NCI-H187 (cell line): ENCODE measurements around the gene PTPRN2.
"Not testable (repeated sequence)": the region's sequence is repeated elsewhere in the genome, so short reads cannot be mapped to it uniquely, and the experiment has no call there.

ENCODE experiments used
- DNase-seq, 2 experiments: peaks; one replicate each; lab custom pipeline; 2025; lab: John Stamatoyannopoulos, UW

The PTPRN2 gene

DNA sequence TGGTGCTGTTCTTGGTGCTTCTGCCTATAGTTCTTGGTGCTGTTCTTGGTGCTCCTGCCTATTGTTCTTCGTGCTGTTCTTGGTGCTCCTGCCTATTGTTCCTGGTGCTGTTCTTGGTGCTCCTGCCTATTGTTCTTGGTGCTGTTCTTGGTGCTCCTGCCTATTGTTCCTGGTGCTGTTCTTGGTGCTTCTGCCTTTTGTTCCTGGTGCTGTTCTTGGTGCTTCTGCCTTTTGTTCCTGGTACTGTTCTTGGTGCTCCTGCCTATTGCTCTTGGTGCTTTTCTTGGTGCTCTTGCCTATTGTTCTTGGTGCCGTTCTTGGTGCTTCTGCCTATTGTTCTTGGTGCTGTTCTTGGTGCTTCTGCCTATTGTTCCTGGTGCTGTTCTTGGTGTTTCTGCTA, 71.1 kb downstream of the PTPRN2 start:
- no peak for DNase-seq

GRCh38 chr7:158512869-158513268, 74.8 kb downstream of the PTPRN2 start:
- no peak for DNase-seq

DNA sequence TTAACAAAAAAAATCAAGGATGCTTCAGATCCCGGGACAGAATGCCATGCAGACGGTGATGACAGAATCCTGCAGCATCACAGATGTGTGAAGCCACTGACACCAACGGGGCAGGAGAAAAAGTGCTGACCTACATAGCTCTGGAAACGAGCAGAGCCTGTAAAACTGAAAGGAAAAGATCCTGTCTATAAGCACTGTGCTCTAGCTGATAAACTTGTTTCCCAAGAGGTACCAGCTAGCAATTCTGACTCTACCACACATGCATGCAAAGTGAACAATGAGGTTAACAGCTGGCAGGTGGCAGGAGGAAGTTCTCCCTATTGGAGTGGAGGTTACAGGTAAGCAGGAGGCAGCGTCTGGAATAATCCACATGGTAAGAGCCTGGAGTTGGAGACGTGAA, 75.6 kb downstream of the PTPRN2 start:
- no peak for DNase-seq

DNA sequence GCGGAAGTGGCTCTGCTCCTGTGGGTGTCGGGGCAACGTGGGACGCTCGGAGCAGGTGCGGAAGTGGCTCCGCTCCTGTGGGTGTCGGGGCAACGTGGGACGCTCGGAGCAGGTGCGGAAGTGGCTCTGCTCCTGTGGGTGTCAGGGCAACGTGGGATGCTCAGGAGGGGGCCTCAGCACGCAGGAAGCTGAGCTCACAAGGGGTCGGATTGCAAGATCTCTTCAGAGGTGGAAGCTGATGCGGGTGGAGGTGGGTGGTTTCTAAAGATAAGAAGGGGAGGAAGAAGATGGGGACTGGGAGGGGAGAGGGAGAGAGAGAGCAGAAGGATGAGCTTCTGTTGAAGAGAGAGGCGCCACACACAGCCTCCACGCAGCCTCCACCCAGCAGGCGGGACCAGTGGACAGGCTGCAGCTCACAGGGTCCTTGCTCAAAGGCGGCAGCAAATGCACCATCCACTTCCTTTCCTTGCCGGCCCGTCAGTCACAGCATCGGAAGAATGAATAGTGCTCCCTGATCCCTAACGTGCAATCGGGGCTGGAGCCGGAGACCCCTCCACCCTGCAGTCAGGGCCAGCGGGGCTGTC, 78.7 kb downstream of the PTPRN2 start:
- DNase-seq: no peak

DNA sequence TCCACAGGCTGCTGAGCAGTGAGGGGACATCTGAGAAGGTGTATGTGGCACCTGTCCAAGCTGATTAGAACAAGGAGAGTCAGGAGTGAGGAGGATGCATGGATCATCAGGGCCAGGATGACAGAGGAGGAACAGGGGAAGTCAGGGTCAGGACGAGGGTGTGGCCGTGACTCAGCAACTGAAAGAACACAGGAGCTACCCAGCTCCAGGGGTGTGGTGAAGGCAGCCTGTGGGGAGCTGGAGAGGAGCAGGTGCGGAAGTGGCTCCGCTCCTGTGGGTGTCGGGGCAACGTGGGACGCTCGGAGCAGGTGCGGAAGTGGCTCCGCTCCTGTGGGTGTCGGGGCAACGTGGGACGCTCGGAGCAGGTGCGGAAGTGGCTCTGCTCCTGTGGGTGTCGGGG, 79.3 kb downstream of the PTPRN2 start:
- peak in 1 of 2 experiments; percentile 9 for DNase-seq

DNA sequence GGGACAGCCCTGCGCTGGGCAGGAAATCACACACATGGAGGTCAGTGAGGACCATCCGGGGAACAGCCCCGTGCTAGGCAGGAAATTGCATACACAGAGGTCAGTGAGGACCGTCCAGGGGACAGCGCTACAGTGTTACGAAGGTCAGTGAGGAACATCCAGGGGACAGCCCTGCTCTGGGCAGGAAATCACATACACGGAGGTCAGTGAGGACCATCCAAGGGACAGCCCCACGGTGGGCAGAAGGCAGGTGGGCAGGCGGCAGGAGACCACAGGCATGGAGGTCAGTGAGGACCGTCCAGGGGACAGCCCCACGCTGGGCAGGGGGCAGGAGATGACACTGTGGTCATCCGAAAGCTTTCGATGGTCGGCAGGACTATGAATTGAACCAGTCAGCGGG, 79.7 kb downstream of the PTPRN2 start:
- DNase-seq: no peak

- not testable (repeated sequence) for DNase-seq
Measured at GRCh38 chr7:158507175-158507574, 80.4 kb downstream of the PTPRN2 start.

GRCh38 chr7:158506626-158507025, 81.0 kb downstream of the PTPRN2 start:
- no peak for DNase-seq

DNA sequence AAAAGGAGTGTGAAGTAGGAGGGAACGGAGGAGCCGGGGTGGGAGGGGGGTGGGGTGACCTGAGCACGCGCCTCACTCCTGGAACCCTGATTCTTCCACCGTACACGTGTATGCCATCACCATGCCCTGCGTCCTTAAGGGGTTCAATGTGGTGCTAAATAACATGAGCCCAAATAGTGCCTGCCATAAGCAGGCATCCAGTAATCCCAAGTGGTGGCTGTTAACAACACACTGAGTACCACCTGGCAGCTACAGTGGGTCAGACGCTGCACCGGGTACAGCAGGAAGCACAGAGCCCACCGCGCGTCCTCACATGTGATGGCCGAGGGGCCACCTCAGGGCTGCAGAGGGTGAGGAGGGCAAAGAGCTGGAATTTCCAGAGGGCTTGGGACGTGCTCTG, 81.9 kb downstream of the PTPRN2 start:
- no peak for DNase-seq

DNA sequence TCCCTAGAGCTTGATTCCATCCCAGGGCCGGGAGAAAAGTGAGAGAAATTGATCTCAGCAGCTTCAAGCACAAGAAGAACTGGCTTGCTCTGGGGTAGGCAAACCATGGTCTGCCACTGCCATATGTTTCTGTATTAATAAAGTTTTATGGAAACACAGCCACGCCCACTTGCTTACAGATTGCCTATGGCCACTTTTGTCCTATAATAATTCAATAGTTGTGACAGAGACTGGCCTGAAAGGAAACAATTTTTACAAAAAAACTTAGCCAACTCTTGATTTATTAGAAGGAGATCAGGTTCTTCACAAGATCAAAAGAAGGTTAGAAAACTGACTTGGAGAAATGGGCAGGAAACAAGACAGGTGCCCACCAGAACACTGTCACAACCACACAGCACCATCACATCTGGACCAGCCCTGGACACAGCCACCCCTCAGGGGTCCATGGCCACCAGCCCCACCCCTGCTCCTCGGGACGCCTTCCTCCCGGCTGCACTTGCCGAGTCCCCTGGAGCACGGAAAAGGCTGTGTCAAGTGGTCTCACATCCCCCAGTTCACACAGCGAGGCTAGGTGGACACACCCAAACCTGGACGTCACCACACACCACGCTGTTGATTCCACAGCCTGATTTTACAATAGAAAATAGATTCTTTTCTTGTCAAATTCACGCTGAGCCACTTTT, 85.4 kb downstream of the PTPRN2 start:
- DNase-seq: no peak

DNA sequence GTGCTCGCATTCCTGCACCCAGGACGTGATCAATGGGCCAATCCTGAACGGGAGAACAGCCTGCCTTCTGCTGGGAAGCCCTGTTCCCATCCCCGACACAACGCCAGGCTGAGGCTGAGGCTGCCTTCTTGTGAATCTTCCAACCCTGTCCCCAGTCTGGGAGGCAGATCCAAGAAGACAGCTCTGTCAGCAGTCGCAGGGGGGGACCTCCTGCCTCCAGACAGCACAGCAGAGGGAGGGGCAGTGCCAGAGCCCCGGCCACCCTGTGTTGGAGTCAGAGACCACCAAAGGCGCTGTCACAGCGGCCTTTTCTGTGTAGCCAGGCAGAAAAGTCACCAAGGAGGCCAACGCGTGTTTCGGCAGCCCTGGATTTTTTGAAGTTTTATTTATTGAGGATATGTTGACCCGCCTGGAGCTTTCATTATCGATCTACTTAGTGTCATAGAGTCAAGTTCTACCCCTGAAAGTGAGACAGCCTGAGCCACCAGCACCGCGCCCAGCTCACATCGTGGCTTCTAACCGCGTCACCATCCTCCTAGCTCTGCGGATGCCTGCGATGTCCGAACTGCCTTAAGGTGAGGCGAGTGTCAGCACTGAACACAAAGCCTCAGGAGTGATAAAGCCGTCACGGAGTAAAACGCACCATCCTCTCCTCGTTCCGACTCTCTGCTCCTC, 86.1 kb downstream of the PTPRN2 start:
- DNase-seq: no peak

- no peak for DNase-seq
Measured at GRCh38 chr7:158500651-158501052, 87.0 kb downstream of the PTPRN2 start.

DNA sequence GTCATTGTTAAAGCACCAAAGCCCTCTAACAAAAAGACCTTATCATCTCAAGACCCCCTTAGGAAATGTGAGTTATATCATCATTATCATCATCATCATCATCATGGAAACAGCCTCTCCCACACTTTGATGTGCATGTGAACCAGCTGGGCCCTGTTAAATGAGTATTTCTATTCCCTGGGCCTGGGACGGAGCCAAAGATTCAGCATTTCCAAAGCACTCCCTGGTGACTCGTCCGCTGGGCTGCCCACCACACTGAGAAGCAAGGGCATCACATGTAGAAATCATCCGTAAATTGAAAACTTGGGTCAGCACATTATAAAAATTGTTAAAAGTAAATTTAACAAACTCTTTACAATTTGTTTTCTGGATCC, 88.6 kb downstream of the PTPRN2 start:
- DNase-seq: no peak

- DNase-seq: no peak
Measured at GRCh38 chr7:158498443-158499081, 89.1 kb downstream of the PTPRN2 start.

- no peak for DNase-seq
Measured at GRCh38 chr7:158497627-158498026, 90.0 kb downstream of the PTPRN2 start.

- peak; percentile 33 to 66 for DNase-seq
Measured at GRCh38 chr7:158495786-158496185, 91.8 kb downstream of the PTPRN2 start.

GRCh38 chr7:158495216-158495615, 92.4 kb downstream of the PTPRN2 start:
- peak; percentile 13 to 59 for DNase-seq

DNA sequence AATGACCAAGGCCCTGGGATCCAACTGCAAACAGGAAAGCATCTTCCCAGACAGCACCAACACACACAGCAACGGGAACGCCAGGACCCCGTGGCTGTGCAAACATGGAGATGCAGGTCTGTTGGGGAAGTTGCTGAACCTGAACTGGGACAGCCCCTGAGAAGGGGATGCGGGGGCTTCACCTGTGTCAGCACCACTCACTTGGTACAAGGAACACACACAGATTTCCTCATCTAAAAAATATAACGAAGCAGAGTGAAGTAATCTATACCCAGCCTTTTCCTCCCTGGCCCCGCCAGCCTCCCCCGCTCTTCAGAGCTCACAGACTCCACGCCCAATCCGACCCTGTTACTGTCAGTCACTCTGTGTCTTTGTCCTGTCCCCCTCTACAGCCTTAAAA, 93.0 kb downstream of the PTPRN2 start:
- peak in 1 of 2 experiments; percentile 43 for DNase-seq

DNA sequence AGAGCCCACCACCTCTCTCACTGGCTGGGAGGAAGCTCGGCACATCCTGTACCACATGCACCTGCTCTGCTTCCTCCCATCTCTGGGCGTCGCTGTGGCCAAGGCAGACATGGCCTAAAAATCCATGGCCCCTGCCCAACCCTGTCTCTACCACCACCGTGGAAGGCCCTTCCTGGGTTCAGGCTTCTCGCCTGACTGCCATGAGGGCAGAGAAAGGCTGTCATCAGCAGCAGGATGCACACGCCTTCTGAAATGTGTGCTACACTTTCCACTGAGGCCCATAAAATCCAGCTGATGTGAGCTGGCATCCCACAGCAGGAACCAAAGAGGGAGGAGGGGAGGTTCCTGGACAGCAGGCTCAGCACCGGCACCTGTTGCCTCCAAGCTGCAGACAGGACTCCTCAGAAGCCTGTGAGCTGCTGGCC, 93.4 kb downstream of the PTPRN2 start:
- peak in 1 of 2 experiments; percentile 31 for DNase-seq

DNA sequence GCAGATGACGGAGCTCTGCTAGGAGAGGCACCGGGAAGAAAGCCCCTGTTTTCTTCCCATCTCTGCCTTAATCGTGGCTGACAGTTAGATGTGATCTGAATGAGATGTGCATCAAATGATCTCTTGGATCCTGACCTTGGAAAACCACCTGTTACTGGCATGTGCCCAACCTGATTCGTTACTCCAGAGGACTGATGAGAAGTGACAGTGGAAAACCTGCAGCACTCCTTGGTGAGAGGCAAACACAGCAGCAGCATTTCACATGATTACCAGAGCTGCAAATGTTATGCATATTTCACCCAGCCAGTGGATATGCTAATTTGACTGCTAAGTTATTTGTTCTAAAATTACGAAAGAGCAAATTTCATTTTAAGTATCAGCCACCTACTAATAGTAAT, 95.3 kb downstream of the PTPRN2 start:
- DNase-seq: no peak

DNA sequence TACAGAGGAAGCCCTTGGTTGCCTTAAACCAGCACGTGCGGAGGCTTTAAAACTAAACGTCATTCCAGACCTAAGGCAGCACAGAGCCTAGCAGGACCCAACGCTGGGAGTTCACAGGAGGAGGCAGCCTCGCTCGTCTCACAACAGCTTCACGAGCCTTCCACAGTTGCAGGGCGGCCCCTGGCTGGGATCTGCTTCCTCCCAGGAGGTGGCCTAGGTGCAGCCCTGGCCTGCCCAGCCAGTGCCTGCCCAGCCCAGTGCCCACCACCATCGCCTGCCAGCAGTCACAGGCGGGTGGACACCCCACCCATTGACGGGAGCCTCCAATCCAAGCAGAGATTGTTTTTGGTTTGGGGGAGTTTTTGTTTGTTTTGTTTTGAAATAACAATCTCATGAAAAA, 96.5 kb downstream of the PTPRN2 start:
- DNase-seq: no peak

DNA sequence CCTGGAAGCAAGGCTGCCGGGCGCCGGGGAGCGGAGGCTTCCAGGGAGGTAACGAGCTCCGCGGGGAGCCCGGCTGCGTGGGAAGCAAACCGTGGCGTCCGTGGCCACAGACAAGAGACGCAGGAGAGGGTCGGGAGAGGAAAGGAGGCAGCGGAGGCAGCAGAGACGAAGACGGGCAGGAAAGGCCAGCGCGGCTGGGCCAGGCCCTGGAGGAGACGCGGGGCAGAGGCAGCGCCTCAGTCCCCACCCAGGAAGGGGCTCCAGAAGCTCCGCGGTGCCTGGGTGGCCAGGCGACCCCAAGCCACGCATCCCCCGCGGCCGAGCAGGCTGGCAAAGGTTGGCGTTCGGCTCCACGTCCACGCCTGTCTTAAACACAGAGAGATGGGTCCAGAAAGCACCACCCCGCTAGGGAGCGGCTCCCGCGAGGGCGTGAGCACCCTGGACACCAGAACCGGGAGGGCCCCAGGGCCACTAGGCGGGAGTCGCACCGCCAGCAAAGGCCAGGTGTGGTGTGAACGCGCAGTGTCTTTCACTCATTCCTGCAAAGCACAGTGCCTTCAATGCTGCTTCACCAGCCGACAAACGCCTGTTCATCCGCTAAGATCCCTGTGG, 97.3 kb downstream of the PTPRN2 start:
- DNase-seq: no peak
